ENCODE measurements around the gene SERPINA6.
"Not testable (repeated sequence)": the region's sequence is repeated elsewhere in the genome, so short reads cannot be mapped to it uniquely, and the experiment has no call there.

The SERPINA6 gene

GRCh38 chr14:94269156-94269555 is 54.0 kb downstream of the SERPINA6 start:
- DNase-seq (no peak), ATAC-seq (ENCODE audit: insufficient read depth, low read depth) (no peak)
- TF ChIP-seq EZH2 (IDR thresholded peaks at IDR 0.05; ENCODE audit: borderline replicate concordance, low read depth, low read length, severe bottlenecking) (no peak), CTCF (IDR thresholded peaks at IDR 0.05; ENCODE audit: borderline replicate concordance, extremely low read depth, low read length, poor library complexity, severe bottlenecking) (no peak)
- Histone ChIP-seq H3K9ac (ENCODE audit: low read depth, low read length) (no peak overlapping the region), H3K4me2 (ENCODE audit: insufficient read depth, low read length) (no peak overlapping the region), H3K9me3 (ENCODE audit: insufficient read depth, low read length, severe bottlenecking) (no peaks in the 10 kb centered on the region), H3K4me1 (ENCODE audit: insufficient read depth, low read length) (no peaks in the 10 kb centered on the region), H2AFZ (ENCODE audit: low read depth, low read length) (no peak overlapping the region), H3K27me3 (ENCODE audit: insufficient read depth, low read length, poor library complexity) (no peaks in the 10 kb centered on the region), H3K79me2 (ENCODE audit: insufficient read depth, low read length) (no peaks in the 10 kb centered on the region), H4K20me1 (ENCODE audit: insufficient read depth, low read length) (no peaks in the 10 kb centered on the region), H3K36me3 (ENCODE audit: insufficient read depth, low read length) (no peaks in the 10 kb centered on the region), H3K4me3 (ENCODE audit: low read depth in 1 of 2, low read length in 2 of 2) (no peak overlapping the region), H3K27ac (ENCODE audit: low read length) (no peak overlapping the region)

GRCh38 chr14:94268582-94268981 is 54.6 kb downstream of the SERPINA6 start:
- H3K4me3 ChIP-seq (ENCODE audit: low read depth in 1 of 2, low read length in 2 of 2); H3K4me1 ChIP-seq (ENCODE audit: insufficient read depth, low read length); H3K79me2 ChIP-seq (ENCODE audit: insufficient read depth, low read length); H2AFZ ChIP-seq (ENCODE audit: low read depth, low read length); H3K4me2 ChIP-seq (ENCODE audit: insufficient read depth, low read length); H3K36me3 ChIP-seq (ENCODE audit: insufficient read depth, low read length); H4K20me1 ChIP-seq (ENCODE audit: insufficient read depth, low read length); DNase-seq; H3K9me3 ChIP-seq (ENCODE audit: insufficient read depth, low read length, severe bottlenecking); ATAC-seq (ENCODE audit: insufficient read depth, low read depth); H3K9ac ChIP-seq (ENCODE audit: low read depth, low read length); H3K27ac ChIP-seq (ENCODE audit: low read length); H3K27me3 ChIP-seq (ENCODE audit: insufficient read depth, low read length, poor library complexity): not testable (repeated sequence)

DNA sequence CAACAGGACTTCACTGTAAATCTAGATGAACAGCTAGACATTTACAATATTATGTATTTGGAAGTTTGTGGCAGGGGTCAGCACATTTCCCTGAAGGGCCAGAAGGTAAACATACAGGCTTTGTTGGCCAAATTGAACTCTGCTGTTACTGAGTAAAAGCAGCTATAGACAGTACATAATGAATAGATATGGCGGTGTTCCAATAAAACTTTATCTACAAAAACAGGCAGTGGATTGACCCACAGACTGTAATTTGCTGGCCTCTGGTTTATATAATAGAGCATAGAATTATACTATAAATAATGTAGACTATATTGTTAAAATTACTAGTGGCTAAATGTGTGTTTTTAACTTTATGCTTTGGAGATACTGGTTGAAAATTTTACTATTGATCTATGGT is 55.8 kb downstream of the SERPINA6 start:
- Histone ChIP-seq H2AFZ (ENCODE audit: low read depth, low read length) (no peak overlapping the region), H3K4me3 (ENCODE audit: low read depth in 1 of 2, low read length in 2 of 2) (no peak overlapping the region), H3K9ac (ENCODE audit: low read depth, low read length) (no peak overlapping the region), H3K27ac (ENCODE audit: low read length) (no peak overlapping the region), H3K4me1 (ENCODE audit: insufficient read depth, low read length) (no peaks in the 10 kb centered on the region), H3K9me3 (ENCODE audit: insufficient read depth, low read length, severe bottlenecking) (no peaks in the 10 kb centered on the region), H3K36me3 (ENCODE audit: insufficient read depth, low read length) (no peaks in the 10 kb centered on the region), H3K79me2 (ENCODE audit: insufficient read depth, low read length) (no peaks in the 10 kb centered on the region), H4K20me1 (ENCODE audit: insufficient read depth, low read length) (no peaks in the 10 kb centered on the region), H3K4me2 (ENCODE audit: insufficient read depth, low read length) (no peak overlapping the region), H3K27me3 (ENCODE audit: insufficient read depth, low read length, poor library complexity) (no peaks in the 10 kb centered on the region)
- DNase-seq (no peak), ATAC-seq (ENCODE audit: insufficient read depth, low read depth) (no peak)
- TF ChIP-seq CTCF (IDR thresholded peaks at IDR 0.05; ENCODE audit: borderline replicate concordance, extremely low read depth, low read length, poor library complexity, severe bottlenecking) (no peak), EZH2 (IDR thresholded peaks at IDR 0.05; ENCODE audit: borderline replicate concordance, low read depth, low read length, severe bottlenecking) (no peak)

DNA sequence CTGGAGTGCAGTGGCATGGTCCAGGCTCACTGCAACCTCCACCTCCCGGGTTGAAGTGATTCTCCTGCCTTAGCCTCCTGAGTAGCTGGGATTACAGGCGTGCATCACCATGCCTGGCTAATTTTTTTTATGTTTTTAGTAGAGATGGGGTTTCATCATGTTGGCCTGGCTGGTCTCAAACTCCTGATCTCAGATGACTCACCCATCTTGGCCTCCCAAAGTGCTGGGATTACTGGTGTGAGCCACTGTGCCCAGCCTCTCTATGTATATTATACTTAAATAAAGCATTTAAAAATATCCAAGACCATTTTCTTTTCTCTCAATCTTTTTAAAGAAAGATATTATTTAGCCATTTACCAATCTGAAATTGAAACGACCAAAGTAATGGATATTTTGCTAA is 58.9 kb downstream of the SERPINA6 start:
- not testable (repeated sequence) for H3K27ac ChIP-seq (ENCODE audit: low read length); H3K4me1 ChIP-seq (ENCODE audit: insufficient read depth, low read length); H4K20me1 ChIP-seq (ENCODE audit: insufficient read depth, low read length); DNase-seq; H3K36me3 ChIP-seq (ENCODE audit: insufficient read depth, low read length); H3K27me3 ChIP-seq (ENCODE audit: insufficient read depth, low read length, poor library complexity); H3K4me2 ChIP-seq (ENCODE audit: insufficient read depth, low read length); H3K4me3 ChIP-seq (ENCODE audit: low read depth in 1 of 2, low read length in 2 of 2); H3K9me3 ChIP-seq (ENCODE audit: insufficient read depth, low read length, severe bottlenecking); H3K79me2 ChIP-seq (ENCODE audit: insufficient read depth, low read length); H3K9ac ChIP-seq (ENCODE audit: low read depth, low read length); ATAC-seq (ENCODE audit: insufficient read depth, low read depth); H2AFZ ChIP-seq (ENCODE audit: low read depth, low read length)

All from DND-41 (cell line).